SK-N-SH (cell line): ENCODE measurements around the gene TASOR2. TPM values are rescaled to one million over a fixed set of nuclear protein-coding genes. Genes with fewer than 3 reads are reported as not detected.

Experiments used
- CTCF ChIA-PET: fragments of 300-600, 350-600 bp; formaldehyde crosslinking; extraction: SDS; loops from one replicate; lab custom pipeline; 2021; lab: Yijun Ruan, JAX
- POLR2A ChIA-PET: fragments of 350-600 bp; sonication (Branson Sonifier 250); formaldehyde crosslinking; extraction: SDS; loops from one replicate; lab custom pipeline; 2020; ENCODE audit warnings: antibody characterized with exemption, inconsistent platforms; lab: Yijun Ruan, JAX
- DNase-seq: peaks from one replicate; pipeline ENCODE4 v3.0.0; 2012
- H2AFZ ChIP-seq: fragments of 200-600 bp; sonication (generic); 2 replicates; pipeline ENCODE4 v1.8.1; 2016; ENCODE audit warnings: antibody characterized with exemption, mild to moderate bottlenecking, low read depth
- H3F3A ChIP-seq: fragments of 200-600 bp; sonication (generic); replicated peaks from 2 replicates; pipeline ENCODE3; 2016; ENCODE audit warnings: antibody characterized with exemption, mild to moderate bottlenecking; ENCODE audit not compliant: insufficient read depth
- H3K27ac ChIP-seq, 2 experiments: fragments of 200-500 bp in 1 of 2; fragments of 200-600 bp in 1 of 2; sonication (Bioruptor generic) in 1 of 2; sonication (generic), shearing (Covaris generic) in 1 of 2; 2 replicates each; pipeline versions ENCODE4 v1.5.1 to v1.6.1; 2014 to 2016; ENCODE audit warnings: low read depth in 2 of 2, inconsistent platforms in 1 of 2, low read length in 1 of 2, mild to moderate bottlenecking in 1 of 2, mixed read lengths in 1 of 2
- H3K27me3 ChIP-seq: fragments of 200-600 bp; sonication (generic), shearing (Covaris generic); 2 replicates; pipeline ENCODE4 v1.6.1; 2016; ENCODE audit warnings: mixed run types; ENCODE audit not compliant: insufficient read depth
- H3K36me3 ChIP-seq, 2 experiments: fragments of 200-500 bp in 1 of 2; fragments of 200-600 bp in 1 of 2; sonication (Bioruptor generic) in 1 of 2; sonication (generic) in 1 of 2; replicated peaks in 1 of 2; 2 replicates each; pipeline versions ENCODE3 to v1.5.1; 2014 to 2016; ENCODE audit warnings: low read length in 1 of 2, mild to moderate bottlenecking in 1 of 2; ENCODE audit not compliant: insufficient read depth in 2 of 2, control insufficient read depth in 1 of 2
- H3K4me1 ChIP-seq, 2 experiments: fragments of 200-500 bp in 1 of 2; fragments of 200-600 bp in 1 of 2; sonication (Bioruptor generic) in 1 of 2; sonication (generic), shearing (Covaris generic) in 1 of 2; 2 replicates each; pipeline versions ENCODE4 v1.5.1 to v1.6.1; 2014 to 2016; ENCODE audit warnings: low read depth in 1 of 2, low read length in 1 of 2, mixed run types in 1 of 2; ENCODE audit not compliant: insufficient read depth in 2 of 2, control insufficient read depth in 1 of 2
- H3K4me2 ChIP-seq: fragments of 200-600 bp; sonication (generic), shearing (Covaris generic); 2 replicates; pipeline ENCODE4 v1.6.1; 2017; ENCODE audit warnings: mixed run types
- H3K4me3 ChIP-seq, 2 experiments: fragments of 200-500 bp in 1 of 2; fragments of 200-600 bp in 1 of 2; sonication (Bioruptor generic) in 1 of 2; sonication (generic), shearing (Covaris generic) in 1 of 2; 2 replicates each; pipeline versions ENCODE4 v1.5.1 to v1.8.1; 2014 to 2016; ENCODE audit warnings: low read depth in 2 of 2, inconsistent platforms in 1 of 2, low read length in 1 of 2, mild to moderate bottlenecking in 1 of 2, mixed read lengths in 1 of 2, moderate library complexity in 1 of 2
- H3K79me2 ChIP-seq: fragments of 200-600 bp; sonication (generic); 2 replicates; pipeline ENCODE4 v1.8.1; 2017; ENCODE audit warnings: mild to moderate bottlenecking; ENCODE audit not compliant: insufficient read depth
- H3K9ac ChIP-seq: fragments of 200-600 bp; sonication (generic); 2 replicates; pipeline ENCODE4 v1.6.1; 2017; ENCODE audit warnings: mixed run types
- H3K9me2 ChIP-seq: fragments of 200-600 bp; sonication (generic); 2 replicates; pipeline ENCODE4 v1.6.1; 2017; ENCODE audit warnings: mixed run types
- H3K9me3 ChIP-seq: fragments of 200-600 bp; sonication (generic); 2 replicates; pipeline ENCODE4 v1.6.1; 2017; ENCODE audit warnings: mixed run types, mild to moderate bottlenecking, moderate library complexity
- H4K20me1 ChIP-seq: fragments of 200-600 bp; sonication (generic); 2 replicates; pipeline ENCODE4 v1.6.1; 2017; ENCODE audit warnings: mild to moderate bottlenecking, mixed run types; ENCODE audit not compliant: insufficient read depth
- EP300 ChIP-seq, 2 experiments: IDR thresholded peaks; 2 replicates each; pipeline versions ENCODE4 v1.4.0 to v1.6.1; 2012; ENCODE audit warnings: borderline replicate concordance in 1 of 2, low read depth in 1 of 2, low read length in 1 of 2
- EZH2phosphoT487 ChIP-seq: fragments of 200-600 bp; sonication (generic); IDR thresholded peaks from 2 replicates; pipeline ENCODE4 v1.6.1; 2017; ENCODE audit warnings: low read depth, mixed run types, mild to moderate bottlenecking, antibody characterized with exemption, moderate library complexity, borderline replicate concordance
- FOSL2 ChIP-seq: IDR thresholded peaks from 2 replicates; pipeline ENCODE4 v1.4.0; 2012; ENCODE audit warnings: low read depth, mild to moderate bottlenecking, moderate library complexity, borderline replicate concordance
- FOXJ3 ChIP-seq: sonication (generic); formaldehyde crosslinking; IDR thresholded peaks from 2 replicates; pipeline ENCODE4 v1.5.1; 2020; ENCODE audit warnings: mild to moderate bottlenecking, missing genetic modification reagents
- MXI1 ChIP-seq: IDR thresholded peaks from 2 replicates; pipeline ENCODE4 v1.6.1; 2012; ENCODE audit warnings: mild to moderate bottlenecking, low read depth, low read length, improper control_type of control experiment
- NFIC ChIP-seq: IDR thresholded peaks from 2 replicates; pipeline ENCODE4 v1.4.0; 2012; ENCODE audit warnings: borderline replicate concordance
- NRF1 ChIP-seq: IDR thresholded peaks from 2 replicates; pipeline ENCODE4 v1.6.1; 2012; ENCODE audit warnings: low read depth, mild to moderate bottlenecking, low read length
- RAD21 ChIP-seq: IDR thresholded peaks from 2 replicates; pipeline ENCODE4 v1.6.1; 2012; ENCODE audit warnings: mild to moderate bottlenecking, low read length
- RXRA ChIP-seq: IDR thresholded peaks from 2 replicates; pipeline ENCODE4 v1.4.0; 2012; ENCODE audit warnings: low read depth, mild to moderate bottlenecking, borderline replicate concordance
- SIN3A ChIP-seq: IDR thresholded peaks from 2 replicates; pipeline ENCODE4 v1.6.1; 2012; ENCODE audit warnings: low read depth, mild to moderate bottlenecking, low read length, moderate library complexity, borderline replicate concordance
- SMC3 ChIP-seq: IDR thresholded peaks from 2 replicates; pipeline ENCODE4 v1.6.1; 2012; ENCODE audit warnings: low read depth, low read length, improper control_type of control experiment
- TAF1 ChIP-seq: IDR thresholded peaks from 2 replicates; pipeline ENCODE4 v1.6.1; 2012; ENCODE audit warnings: low read depth, mild to moderate bottlenecking, low read length, moderate library complexity, borderline replicate concordance
- TCF12 ChIP-seq: IDR thresholded peaks from 2 replicates; pipeline ENCODE4 v1.4.0; 2012
- TEAD4 ChIP-seq: IDR thresholded peaks from 2 replicates; pipeline ENCODE4 v1.4.0; 2012; ENCODE audit warnings: mild to moderate bottlenecking, borderline replicate concordance; ENCODE audit not compliant: insufficient read depth
- YY1 ChIP-seq: IDR thresholded peaks from 2 replicates; pipeline ENCODE4 v1.4.0; 2012; ENCODE audit warnings: low read depth, mild to moderate bottlenecking
- ZBTB33 ChIP-seq: IDR thresholded peaks from 2 replicates; pipeline ENCODE4 v1.4.0; 2012; ENCODE audit warnings: low read depth, borderline replicate concordance
- WGBS: methylation state at CpG from one replicate; pipeline ENCODE4 v1.1.6; 2017; ENCODE audit warnings: low lambda C conversion rate; 5-methylcytosine and 5-hydroxymethylcytosine counted together
- polyA plus RNA-seq, 3 experiments: library from polyadenylated mRNA; depleted of rRNA; stranded (reverse); fragments of >200 nt; gene quantifications; 2 replicates each; pipeline ENCODE4 v1.2.3, GENCODE V29; 2012
- TF ChIP-seq, protein P1 (sequence below): IDR thresholded peaks from 2 replicates; pipeline ENCODE4; 2012
- TF ChIP-seq, protein P2 (sequence below): IDR thresholded peaks from 2 replicates; pipeline ENCODE4 v1.4.0; 2012; ENCODE audit warnings: low read depth

Gene TASOR2
- polyA plus RNA-seq, 1 of the 3 experiments (the other 2 are of a cell fraction), result 21.2 TPM

GRCh38 chr10:5645944-5646617, 38.6 kb upstream of the TASOR2 start:
- Histone ChIP-seq H3K4me2 (no peak overlapping the region), H3K9me2 (no peaks in the 10 kb centered on the region), H4K20me1 (no peaks in the 10 kb centered on the region), H3K4me1 (no peaks in the 10 kb centered on the region; a peak in 1 of 4 replicates), H3K9ac (no peak overlapping the region), H3K9me3 (no peaks in the 10 kb centered on the region), H2AFZ (no peak overlapping the region), H3K27ac (no peak overlapping the region), H3K4me3 (no peak overlapping the region), H3K36me3 (peaks cover 0 to 27% of the 10 kb centered on the region in 2 experiments), H3K79me2 (no peaks in the 10 kb centered on the region), H3F3A (no peaks in the 10 kb centered on the region), H3K27me3 (no peaks in the 10 kb centered on the region)
- TF ChIP-seq SMC3, result no peak
- TF ChIP-seq MXI1, result no peak
- no peak for TF ChIP-seq TEAD4
- TF ChIP-seq EZH2phosphoT487, result no peak
- no peak for TF ChIP-seq TAF1
- TF ChIP-seq NFIC, result no peak
- TF ChIP-seq FOSL2, result no peak
- no peak for TF ChIP-seq YY1
- TF ChIP-seq, protein P1, sequence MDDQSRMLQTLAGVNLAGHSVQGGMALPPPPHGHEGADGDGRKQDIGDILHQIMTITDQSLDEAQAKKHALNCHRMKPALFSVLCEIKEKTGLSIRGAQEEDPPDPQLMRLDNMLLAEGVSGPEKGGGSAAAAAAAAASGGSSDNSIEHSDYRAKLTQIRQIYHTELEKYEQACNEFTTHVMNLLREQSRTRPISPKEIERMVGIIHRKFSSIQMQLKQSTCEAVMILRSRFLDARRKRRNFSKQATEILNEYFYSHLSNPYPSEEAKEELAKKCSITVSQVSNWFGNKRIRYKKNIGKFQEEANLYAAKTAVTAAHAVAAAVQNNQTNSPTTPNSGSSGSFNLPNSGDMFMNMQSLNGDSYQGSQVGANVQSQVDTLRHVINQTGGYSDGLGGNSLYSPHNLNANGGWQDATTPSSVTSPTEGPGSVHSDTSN, result no peak
- TF ChIP-seq FOXJ3, result no peak
- no peak for TF ChIP-seq RAD21
- no peak for TF ChIP-seq EP300 (IDR thresholded peaks at IDR 0.05; ENCODE audit: borderline replicate concordance in 1 of 2, low read depth in 1 of 2, low read length in 1 of 2)
- no peak for TF ChIP-seq ZBTB33
- TF ChIP-seq TCF12, result no peak
- TF ChIP-seq, protein P2, sequence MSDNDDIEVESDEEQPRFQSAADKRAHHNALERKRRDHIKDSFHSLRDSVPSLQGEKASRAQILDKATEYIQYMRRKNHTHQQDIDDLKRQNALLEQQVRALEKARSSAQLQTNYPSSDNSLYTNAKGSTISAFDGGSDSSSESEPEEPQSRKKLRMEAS, result no peak
- no peak for TF ChIP-seq RXRA
- no peak for TF ChIP-seq NRF1
- no peak for TF ChIP-seq SIN3A
- ChIA-PET POLR2A (no interaction called here), CTCF (interaction anchor here (5.0 kb wide), 1 partner anchor 23 kb away, joined by 17 read pairs; no protein-coding TSS in a partner anchor)
- 96% methylated on average over 21 of the region's 21 CpGs for WGBS
- no peak for DNase-seq
